Esophagus muscularis mucosa (tissue), 4 donors: ENCODE data around the gene S100A6. TPM values are rescaled to one million over a fixed set of nuclear protein-coding genes. Genes with fewer than 3 reads are reported as not detected.
"Not testable (repeated sequence)": the region's sequence is repeated elsewhere in the genome, so short reads cannot be mapped to it uniquely, and the experiment has no call there.

Experiments used
- DNase-seq: peaks from one replicate; pipeline ENCODE4 v3.0.0-alpha.2; 2017; ENCODE audit errors: extremely low spot score
- H3K27ac ChIP-seq, 4 donors: fragments of 200-600 bp; sonication (generic); replicated peaks in 1 of 4; 1 replicate in 3 of 4; 2 replicates in 1 of 4; pipeline ENCODE4 v1.5.1; 2016 to 2019; ENCODE audit warnings: mild to moderate bottlenecking in 1 of 4
- H3K27me3 ChIP-seq, 4 donors: fragments of 200-600 bp; sonication (generic); one replicate each; pipeline versions ENCODE4 v1.5.1 to v1.6.0; 2016 to 2019
- H3K36me3 ChIP-seq, 4 donors: fragments of 200-600 bp; sonication (generic); one replicate each; pipeline ENCODE4 v1.5.1; 2016 to 2019
- H3K4me1 ChIP-seq, 4 donors: fragments of 200-600 bp; sonication (generic); one replicate each; pipeline ENCODE4 v1.5.1; 2016 to 2019
- H3K4me3 ChIP-seq, 4 donors: fragments of 200-600 bp; sonication (generic); 1 replicate in 2 of 4; 2 replicates in 2 of 4; pipeline ENCODE4 v1.5.1; 2016 to 2019; ENCODE audit warnings: mild to moderate bottlenecking in 4 of 4, moderate library complexity in 1 of 4
- H3K9me3 ChIP-seq, 4 donors: fragments of 200-600 bp; sonication (generic); 1 replicate in 3 of 4; 2 replicates in 1 of 4; pipeline ENCODE4 v1.5.1; 2016 to 2019
- CTCF ChIP-seq, 3 experiments: fragments of 200-600 bp in 2 of 3; fragments of 450-650 bp in 1 of 3; sonication (generic) in 2 of 3; IDR thresholded peaks; one replicate each; pipeline ENCODE4 v1.5.1; 2017 to 2019; ENCODE audit warnings: antibody characterized with exemption in 3 of 3, mild to moderate bottlenecking in 2 of 3, moderate library complexity in 1 of 3
- EP300 ChIP-seq: sonication (generic); formaldehyde crosslinking; IDR thresholded peaks from one replicate; pipeline ENCODE4 v1.6.1; 2017; ENCODE audit warnings: antibody characterized with exemption
- POLR2A ChIP-seq: fragments of 450-650 bp; IDR thresholded peaks from one replicate; pipeline ENCODE4 v1.6.1; 2017; ENCODE audit warnings: antibody characterized with exemption, moderate library complexity, mild to moderate bottlenecking, low read depth
- POLR2AphosphoS5 ChIP-seq, 2 donors: sonication (generic); formaldehyde crosslinking; IDR thresholded peaks; one replicate each; pipeline ENCODE4 v1.6.1; 2017; ENCODE audit warnings: antibody characterized with exemption in 2 of 2
- WGBS: methylation state at CpG from one replicate; pipeline ENCODE4 v1.1.5; 2018; 5-methylcytosine and 5-hydroxymethylcytosine counted together
- intact Hi-C: fragments of 100-400 bp; cut with DNase I; formaldehyde crosslinking; loops from one replicate; pipeline ENCODE4 v1.15.1; 2023
- total RNA-seq, 4 donors: library from RNA; depleted of rRNA; stranded (reverse); fragments of >200 nt; gene quantifications; one replicate each; pipeline versions ENCODE4 v1.1.0 to v1.2.1, GENCODE V29; 2016

The S100A6 gene
- total RNA-seq, result 100 to 1,000 TPM; 432 to 759 (median 607) TPM

- intact Hi-C loops, result no loop called here
- no peaks in the 10 kb centered on the region for H3K9me3 ChIP-seq
Measured at GRCh38 chr1:153535242-153536011, at the start of gene S100A6. Gene S100A6 (minus strand): TSS chr1:153535991. CDS start chr1:153535339, 652 bp downstream.

GRCh38 chr1:153585006-153585405 lies 49.2 kb upstream of the S100A6 start:
- intact Hi-C loops, result no loop called here
- no peaks in the 10 kb centered on the region for H3K27me3 ChIP-seq
- no peaks in the 10 kb centered on the region for H3K9me3 ChIP-seq
- no peaks in the 10 kb centered on the region for H3K36me3 ChIP-seq
- peaks cover 0 to 3% (median 0%) of the 10 kb centered on the region in 4 donors for H3K4me1 ChIP-seq
- H3K4me3 ChIP-seq, result no peak overlapping the region
- no peak for DNase-seq
- no peak for TF ChIP-seq EP300
- no peak for TF ChIP-seq POLR2A
- TF ChIP-seq POLR2AphosphoS5 (IDR thresholded peaks at IDR 0.05), result no peak
- TF ChIP-seq CTCF (IDR thresholded peaks at IDR 0.05), result no peak
- 90% methylated on average over 1 of the region's 1 CpG for WGBS
- H3K27ac ChIP-seq, result no peak overlapping the region

More at GRCh38 chr1:153535242-153536011, at the start of gene S100A6:
- Histone ChIP-seq H3K27me3 (no peaks in the 10 kb centered on the region), H3K27ac (peak within 1 kb of the TSS; percentile 96 to 99 (median 97)), H3K36me3 (peaks cover 0 to 7% (median 3%) of the 10 kb centered on the region in 4 donors), H3K4me3 (peak within 1 kb of the TSS; percentile 70 to 91 (median 85)), H3K4me1 (peaks cover 34 to 53% (median 47%) of the 10 kb centered on the region in 4 donors)
- DNase-seq, result no peak
- 8% methylated on average over 14 of the region's 18 CpGs for WGBS
- TF ChIP-seq POLR2A, result peak; percentile 52
- no peak for TF ChIP-seq EP300
- TF ChIP-seq CTCF (IDR thresholded peaks at IDR 0.05), result peak in 2 of 3 experiments; percentile 14 to 26
- TF ChIP-seq POLR2AphosphoS5 (IDR thresholded peaks at IDR 0.05), result peak; percentile 72 to 95

GRCh38 chr1:153583976-153584375 lies 48.2 kb upstream of the S100A6 start:
- no peak overlapping the region for H3K27ac ChIP-seq
- intact Hi-C loops, result no loop called here
- H3K4me1 ChIP-seq, result peaks cover 0 to 3% (median 0%) of the 10 kb centered on the region in 4 donors
- H3K27me3 ChIP-seq, result no peaks in the 10 kb centered on the region
- TF ChIP-seq CTCF (IDR thresholded peaks at IDR 0.05), result no peak
- no peak for TF ChIP-seq EP300
- no peak for TF ChIP-seq POLR2AphosphoS5 (IDR thresholded peaks at IDR 0.05)
- TF ChIP-seq POLR2A, result no peak
- no peak overlapping the region for H3K4me3 ChIP-seq
- H3K9me3 ChIP-seq, result no peaks in the 10 kb centered on the region
- no peak for DNase-seq
- H3K36me3 ChIP-seq, result no peaks in the 10 kb centered on the region
- 70% methylated on average over 2 of the region's 2 CpGs for WGBS

GRCh38 chr1:153583514-153583913 lies 47.7 kb upstream of the S100A6 start:
- H3K4me3 ChIP-seq, H3K27me3 ChIP-seq, H3K36me3 ChIP-seq, H3K27ac ChIP-seq, H3K4me1 ChIP-seq, intact Hi-C loops, H3K9me3 ChIP-seq, DNase-seq: not testable (repeated sequence)
- WGBS, result 82% methylated on average over 3 of the region's 3 CpGs

- WGBS, result 98% methylated on average over 23 of the region's 34 CpGs
- intact Hi-C loops, H3K9me3 ChIP-seq, H3K27ac ChIP-seq, H3K27me3 ChIP-seq, H3K4me3 ChIP-seq, H3K4me1 ChIP-seq, H3K36me3 ChIP-seq, DNase-seq: not testable (repeated sequence)
Measured at GRCh38 chr1:153582836-153583235, 47.0 kb upstream of the S100A6 start.
